ENCODE measurements around the gene ZFYVE21. TPM values are rescaled to one million over a fixed set of nuclear protein-coding genes. Genes with fewer than 3 reads are reported as not detected.

Gene ZFYVE21
- total RNA-seq, 5 donors from 2014 or later (not counting 1 experiment from before 2014, with no cell fraction given): 8.8 to 22.8 (median 22.1) TPM

DNA sequence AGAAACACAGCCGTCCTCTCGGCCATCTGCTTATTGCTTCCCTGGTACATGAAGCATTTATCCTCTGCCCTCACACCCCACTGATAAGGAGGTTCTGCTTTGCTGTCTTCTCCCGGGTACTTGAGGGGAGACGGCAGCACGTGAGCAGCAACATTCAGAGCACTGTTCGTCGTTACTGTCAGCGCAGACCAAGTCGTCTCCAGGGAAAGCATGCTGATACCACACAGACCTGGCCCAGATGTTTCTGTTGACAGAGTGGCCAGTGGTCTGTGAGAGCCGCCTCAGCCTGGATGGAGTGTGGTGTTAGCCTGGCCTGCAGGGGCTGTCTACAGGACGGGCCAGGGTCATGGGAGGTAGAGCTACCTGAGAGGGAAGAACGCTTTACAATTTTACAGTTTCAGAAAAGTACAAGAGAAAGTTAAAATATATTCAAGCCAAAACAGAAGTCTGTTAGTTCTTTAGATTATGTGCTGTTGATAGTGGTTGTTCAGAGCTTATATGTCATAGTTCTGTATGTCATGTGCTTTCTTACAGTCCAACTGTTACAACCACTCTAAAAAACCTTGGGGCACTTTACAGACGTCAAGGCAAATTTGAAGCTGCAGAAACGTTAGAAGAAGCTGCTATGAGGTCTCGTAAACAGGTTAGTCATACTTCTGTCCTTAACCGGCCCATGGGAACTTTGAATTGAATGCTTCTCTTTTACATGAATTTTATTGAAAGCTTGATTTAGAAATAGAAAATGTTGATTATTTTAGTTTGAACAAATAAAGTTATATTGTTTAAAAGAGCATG is 38.5 kb upstream of the ZFYVE21 start:
- Mint-ChIP-seq H3K4me3 (no peak overlapping the region), H3K9me3 (no peaks in the 10 kb centered on the region), H3K4me1 (peaks cover 0 to 3% (median 0%) of the 10 kb centered on the region in 3 donors), H3K36me3 (peaks cover 47% of the 10 kb centered on the region), H3K27me3 (no peaks in the 10 kb centered on the region), H3K27ac (peak overlapping the region in 1 of 2 donors; percentile 34)
- no peak overlapping the region for H3K4me3 ChIP-seq (ENCODE audit: control insufficient read depth in 1 of 2, extremely low read depth in 1 of 2, low read length in 1 of 2)
- H3K27ac ChIP-seq (ENCODE audit: low read length): no peak overlapping the region
- H3K36me3 ChIP-seq (ENCODE audit: control insufficient read depth in 2 of 2, extremely low read depth in 1 of 2, insufficient read depth in 1 of 2, low read length in 1 of 2): peaks cover 26 to 86% of the 10 kb centered on the region in 2 donors
- WGBS (ENCODE audit: insufficient coverage): 90% methylated on average over 11 of the region's 16 CpGs
- H3K9me3 ChIP-seq: no peaks in the 10 kb centered on the region
- H3K27me3 ChIP-seq (replicated peaks in 1 of 2; ENCODE audit: control insufficient read depth in 2 of 2, extremely low read depth in 1 of 2, insufficient read depth in 2 of 2, low read length in 1 of 2): no peaks in the 10 kb centered on the region
- no peaks in the 10 kb centered on the region for H3K4me1 ChIP-seq (ENCODE audit: control insufficient read depth in 1 of 2, extremely low read depth in 1 of 2, insufficient read depth in 2 of 2, low read length in 2 of 2)
- DNase-seq: no peak
- ChIA-PET CTCF (interaction anchor here (0.6 to 1.1 kb wide), 2 partner anchors 64 to 78 kb away, joined by 3 read pairs; no protein-coding TSS in a partner anchor), POLR2A (interaction anchor here in 1 of 2 donors (0.7 kb wide), 1 partner anchor 179 kb away, joined by 3 read pairs; no protein-coding TSS in a partner anchor)
- ATAC-seq (replicated peaks in 1 of 4): no peak

- DNase-seq (peak in 31 of 35 experiments; percentile 5 to 58 (median 29)), ATAC-seq (replicated peaks in 1 of 4) (peak; percentile 62 to 85 (median 70))
- H3K27ac Mint-ChIP-seq: peak overlapping the region; percentile 48 to 55
- H3K9me3 Mint-ChIP-seq: no peaks in the 10 kb centered on the region
- 69% methylated on average over 5 of the region's 13 CpGs for WGBS (ENCODE audit: insufficient coverage)
- Histone ChIP-seq H3K4me3 (ENCODE audit: control insufficient read depth in 1 of 2, extremely low read depth in 1 of 2, low read length in 1 of 2) (no peak overlapping the region), H3K36me3 (ENCODE audit: control insufficient read depth in 2 of 2, extremely low read depth in 1 of 2, insufficient read depth in 1 of 2, low read length in 1 of 2) (peaks cover 22 to 80% of the 10 kb centered on the region in 2 donors), H3K27me3 (replicated peaks in 1 of 2; ENCODE audit: control insufficient read depth in 2 of 2, extremely low read depth in 1 of 2, insufficient read depth in 2 of 2, low read length in 1 of 2) (no peaks in the 10 kb centered on the region), H3K27ac (ENCODE audit: low read length) (no peak overlapping the region), H3K4me1 (ENCODE audit: control insufficient read depth in 1 of 2, extremely low read depth in 1 of 2, insufficient read depth in 2 of 2, low read length in 2 of 2) (no peaks in the 10 kb centered on the region), H3K9me3 (no peaks in the 10 kb centered on the region)
- CTCF ChIA-PET: no interaction called here
- H3K4me3 Mint-ChIP-seq: no peak overlapping the region
- H3K27me3 Mint-ChIP-seq: no peaks in the 10 kb centered on the region
- POLR2A ChIA-PET: interaction anchor here in 1 of 2 donors (0.6 kb wide), 1 partner anchor 25 kb away, joined by 3 read pairs; no protein-coding TSS in a partner anchor
- peaks cover 0 to 3% (median 0%) of the 10 kb centered on the region in 3 donors for H3K4me1 Mint-ChIP-seq
- H3K36me3 Mint-ChIP-seq: peaks cover 41% of the 10 kb centered on the region
These were observed 36.3 kb upstream of the ZFYVE21 start for GRCh38 chr14:103679351-103679750.

- H3K36me3 Mint-ChIP-seq: peaks cover 35% of the 10 kb centered on the region
- ATAC-seq (replicated peaks in 1 of 4): no peak
- peaks cover 0 to 3% (median 0%) of the 10 kb centered on the region in 3 donors for H3K4me1 Mint-ChIP-seq
- POLR2A ChIA-PET: interaction anchor here in 1 of 2 donors (0.6 kb wide), 2 partner anchors 10 to 14 kb away, joined by 3 read pairs; no protein-coding TSS in a partner anchor
- H3K27me3 Mint-ChIP-seq: no peaks in the 10 kb centered on the region
- CTCF ChIA-PET: interaction anchor here (0.5 to 0.6 kb wide), 3 partner anchors 22 to 108 kb away, joined by 3 to 4 read pairs (median 4); no protein-coding TSS in a partner anchor
- WGBS (ENCODE audit: insufficient coverage): 90% methylated on average over 7 of the region's 17 CpGs
- H3K27ac Mint-ChIP-seq: no peak overlapping the region
- no peak overlapping the region for H3K27ac ChIP-seq (ENCODE audit: low read length)
- no peaks in the 10 kb centered on the region for H3K4me1 ChIP-seq (ENCODE audit: control insufficient read depth in 1 of 2, extremely low read depth in 1 of 2, insufficient read depth in 2 of 2, low read length in 2 of 2)
- no peaks in the 10 kb centered on the region for H3K9me3 ChIP-seq
- H3K4me3 Mint-ChIP-seq: no peak overlapping the region
- peaks cover 22 to 79% of the 10 kb centered on the region in 2 donors for H3K36me3 ChIP-seq (ENCODE audit: control insufficient read depth in 2 of 2, extremely low read depth in 1 of 2, insufficient read depth in 1 of 2, low read length in 1 of 2)
- H3K27me3 ChIP-seq (replicated peaks in 1 of 2; ENCODE audit: control insufficient read depth in 2 of 2, extremely low read depth in 1 of 2, insufficient read depth in 2 of 2, low read length in 1 of 2): no peaks in the 10 kb centered on the region
- DNase-seq: no peak
- H3K9me3 Mint-ChIP-seq: no peaks in the 10 kb centered on the region
- no peak overlapping the region for H3K4me3 ChIP-seq (ENCODE audit: control insufficient read depth in 1 of 2, extremely low read depth in 1 of 2, low read length in 1 of 2)
These were observed 34.9 kb upstream of the ZFYVE21 start for GRCh38 chr14:103680491-103681231.

DNA sequence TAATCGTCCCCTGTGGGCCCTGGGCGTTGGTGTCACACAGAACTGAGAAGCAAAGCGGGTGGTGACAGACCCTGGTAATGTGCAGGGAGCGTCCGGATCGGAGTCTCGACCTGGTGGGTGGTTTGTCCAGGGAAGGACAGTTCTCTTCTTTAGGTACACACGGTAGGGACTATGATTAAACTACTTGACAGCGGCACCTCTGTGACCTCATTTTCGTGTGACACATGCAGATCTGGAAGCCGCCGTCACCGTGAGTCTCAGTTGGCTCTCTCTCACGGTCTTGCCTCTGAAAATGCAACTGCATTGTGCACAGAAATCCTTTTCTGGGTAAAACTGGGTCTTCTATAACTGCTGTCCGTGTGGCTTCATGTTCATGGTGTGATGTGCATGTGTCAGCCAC is 32.5 kb upstream of the ZFYVE21 start:
- ChIA-PET CTCF (no interaction called here), POLR2A (no interaction called here)
- H3K27me3 ChIP-seq (replicated peaks in 1 of 2; ENCODE audit: control insufficient read depth in 2 of 2, extremely low read depth in 1 of 2, insufficient read depth in 2 of 2, low read length in 1 of 2): no peaks in the 10 kb centered on the region
- H3K4me1 Mint-ChIP-seq: peaks cover 0 to 3% (median 0%) of the 10 kb centered on the region in 3 donors
- ATAC-seq (replicated peaks in 1 of 4) (no peak), DNase-seq (no peak)
- no peaks in the 10 kb centered on the region for H3K9me3 ChIP-seq
- no peaks in the 10 kb centered on the region for H3K4me1 ChIP-seq (ENCODE audit: control insufficient read depth in 1 of 2, extremely low read depth in 1 of 2, insufficient read depth in 2 of 2, low read length in 2 of 2)
- H3K9me3 Mint-ChIP-seq: no peaks in the 10 kb centered on the region
- no peaks in the 10 kb centered on the region for H3K27me3 Mint-ChIP-seq
- H3K36me3 ChIP-seq (ENCODE audit: control insufficient read depth in 2 of 2, extremely low read depth in 1 of 2, insufficient read depth in 1 of 2, low read length in 1 of 2): peaks cover 17 to 82% of the 10 kb centered on the region in 2 donors
- H3K4me3 Mint-ChIP-seq: no peak overlapping the region
- H3K27ac ChIP-seq (ENCODE audit: low read length): no peak overlapping the region
- H3K27ac Mint-ChIP-seq: no peak overlapping the region
- H3K36me3 Mint-ChIP-seq: peaks cover 27% of the 10 kb centered on the region
- H3K4me3 ChIP-seq (ENCODE audit: control insufficient read depth in 1 of 2, extremely low read depth in 1 of 2, low read length in 1 of 2): no peak overlapping the region
- 90% methylated on average over 15 of the region's 15 CpGs for WGBS (ENCODE audit: insufficient coverage)

- no peaks in the 10 kb centered on the region for H3K27me3 Mint-ChIP-seq
- peaks cover 32% of the 10 kb centered on the region for H3K36me3 Mint-ChIP-seq
- Histone ChIP-seq H3K27ac (ENCODE audit: low read length) (no peak overlapping the region), H3K4me1 (ENCODE audit: control insufficient read depth in 1 of 2, extremely low read depth in 1 of 2, insufficient read depth in 2 of 2, low read length in 2 of 2) (no peaks in the 10 kb centered on the region), H3K4me3 (ENCODE audit: control insufficient read depth in 1 of 2, extremely low read depth in 1 of 2, low read length in 1 of 2) (no peak overlapping the region), H3K36me3 (ENCODE audit: control insufficient read depth in 2 of 2, extremely low read depth in 1 of 2, insufficient read depth in 1 of 2, low read length in 1 of 2) (peaks cover 20 to 83% of the 10 kb centered on the region in 2 donors), H3K27me3 (replicated peaks in 1 of 2; ENCODE audit: control insufficient read depth in 2 of 2, extremely low read depth in 1 of 2, insufficient read depth in 2 of 2, low read length in 1 of 2) (no peaks in the 10 kb centered on the region), H3K9me3 (no peaks in the 10 kb centered on the region)
- 96% methylated on average over 6 of the region's 6 CpGs for WGBS (ENCODE audit: insufficient coverage)
- ChIA-PET CTCF (no interaction called here), POLR2A (no interaction called here)
- H3K4me3 Mint-ChIP-seq: no peak overlapping the region
- DNase-seq (no peak), ATAC-seq (replicated peaks in 1 of 4) (no peak)
- H3K27ac Mint-ChIP-seq: no peak overlapping the region
- no peaks in the 10 kb centered on the region for H3K9me3 Mint-ChIP-seq
- H3K4me1 Mint-ChIP-seq: peaks cover 0 to 1% (median 0%) of the 10 kb centered on the region in 3 donors
These were observed 31.1 kb upstream of the ZFYVE21 start for GRCh38 chr14:103684471-103684870.

GRCh38 chr14:103684871-103685270 is 30.7 kb upstream of the ZFYVE21 start:
- no peak for DNase-seq
- POLR2A ChIA-PET: no interaction called here
- 96% methylated on average over 12 of the region's 15 CpGs for WGBS (ENCODE audit: insufficient coverage)
- Mint-ChIP-seq H3K4me3 (no peak overlapping the region), H3K4me1 (peaks cover 0 to 3% (median 0%) of the 10 kb centered on the region in 3 donors), H3K27ac (no peak overlapping the region), H3K27me3 (no peaks in the 10 kb centered on the region), H3K9me3 (no peaks in the 10 kb centered on the region), H3K36me3 (peaks cover 29% of the 10 kb centered on the region)
- Histone ChIP-seq H3K4me3 (ENCODE audit: control insufficient read depth in 1 of 2, extremely low read depth in 1 of 2, low read length in 1 of 2) (no peak overlapping the region), H3K36me3 (ENCODE audit: control insufficient read depth in 2 of 2, extremely low read depth in 1 of 2, insufficient read depth in 1 of 2, low read length in 1 of 2) (peaks cover 20 to 80% of the 10 kb centered on the region in 2 donors), H3K9me3 (no peaks in the 10 kb centered on the region), H3K27me3 (replicated peaks in 1 of 2; ENCODE audit: control insufficient read depth in 2 of 2, extremely low read depth in 1 of 2, insufficient read depth in 2 of 2, low read length in 1 of 2) (no peaks in the 10 kb centered on the region), H3K4me1 (ENCODE audit: control insufficient read depth in 1 of 2, extremely low read depth in 1 of 2, insufficient read depth in 2 of 2, low read length in 2 of 2) (no peaks in the 10 kb centered on the region), H3K27ac (ENCODE audit: low read length) (no peak overlapping the region)
- ATAC-seq (replicated peaks in 1 of 4): no peak
- CTCF ChIA-PET: no interaction called here

All from T-cell (primary cell).